ENCODE measurements around the gene DCP2. TPM values are rescaled to one million over a fixed set of nuclear protein-coding genes. Genes with fewer than 3 reads are reported as not detected.
A peak's percentile ranks its signal among the peaks of the same experiment; 100 is the strongest.

DCP2 gene
- total and polyA plus RNA-seq, 4 donors = 9.5 to 91.5 (median 29.5) TPM

DNA sequence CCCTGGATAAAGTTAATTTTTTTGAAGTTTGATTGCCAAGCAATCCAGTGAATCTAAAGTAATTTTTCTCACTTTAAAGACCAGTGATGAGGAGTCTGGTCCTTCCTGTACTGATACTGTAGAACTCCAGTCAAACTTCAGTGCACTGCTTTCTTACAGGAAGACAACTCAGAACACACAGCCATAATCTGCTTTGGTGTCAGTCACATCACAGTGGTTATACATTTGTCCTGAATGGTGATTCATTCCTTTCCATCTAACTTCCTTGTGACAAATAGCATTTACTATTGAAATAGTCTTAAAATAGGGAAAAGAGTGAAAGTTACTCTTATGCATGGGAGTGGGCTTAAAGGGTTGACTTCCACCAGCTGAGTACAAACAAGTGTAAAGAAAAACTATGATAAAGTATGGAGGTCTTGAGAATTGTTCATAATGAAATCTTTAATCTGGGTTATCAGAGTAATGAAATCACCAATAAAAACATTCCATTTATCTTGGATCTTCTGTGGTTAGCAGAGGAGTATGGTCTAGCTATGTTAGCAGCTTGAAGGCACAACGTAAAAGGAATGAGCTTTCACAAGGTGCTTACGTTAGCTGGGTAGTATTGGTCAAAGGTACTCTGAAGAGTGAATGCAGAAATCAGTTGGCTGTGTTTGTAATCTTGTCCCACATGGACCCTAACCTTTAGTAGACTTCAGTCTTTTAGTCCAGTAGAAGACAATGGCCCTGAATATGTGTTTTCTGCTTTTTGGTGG lies 41.5 kb downstream of the DCP2 start:
- H3K4me1 ChIP-seq (ENCODE audit: control insufficient read depth in 5 of 5, insufficient read depth in 5 of 5, low read length in 5 of 5) = peaks cover 0 to 4% (median 0%) of the 10 kb centered on the region in 5 donors
- no peak overlapping the region for H3K4me3 ChIP-seq
- no peak overlapping the region for H3K27ac ChIP-seq (ENCODE audit: low read depth in 1 of 2, low read length in 1 of 2)
- no peaks in the 10 kb centered on the region for H3K27me3 ChIP-seq (ENCODE audit: control insufficient read depth in 3 of 3, insufficient read depth in 3 of 3, low read length in 2 of 3)
- H3K9ac ChIP-seq (ENCODE audit: insufficient read depth in 1 of 2, low read length in 2 of 2) = no peak overlapping the region
- WGBS, 2 donors = 90 to 95% methylated on average over 2 of the region's 2 CpGs
- no peak for TF ChIP-seq CTCF (IDR thresholded peaks at IDR 0.05; ENCODE audit: control extremely low read depth, extremely low read depth)
- no peaks in the 10 kb centered on the region for H3K9me3 ChIP-seq (ENCODE audit: control insufficient read depth in 4 of 4, insufficient read depth in 3 of 4, low read length in 3 of 4)
- no peak for ATAC-seq (ENCODE audit: insufficient read depth, low FRiP score)
- peaks cover 3 to 25% (median 12%) of the 10 kb centered on the region in 4 donors for H3K36me3 ChIP-seq (ENCODE audit: control insufficient read depth in 4 of 4, insufficient read depth in 4 of 4, low read length in 4 of 4)
- DNase-seq = no peak

DNA sequence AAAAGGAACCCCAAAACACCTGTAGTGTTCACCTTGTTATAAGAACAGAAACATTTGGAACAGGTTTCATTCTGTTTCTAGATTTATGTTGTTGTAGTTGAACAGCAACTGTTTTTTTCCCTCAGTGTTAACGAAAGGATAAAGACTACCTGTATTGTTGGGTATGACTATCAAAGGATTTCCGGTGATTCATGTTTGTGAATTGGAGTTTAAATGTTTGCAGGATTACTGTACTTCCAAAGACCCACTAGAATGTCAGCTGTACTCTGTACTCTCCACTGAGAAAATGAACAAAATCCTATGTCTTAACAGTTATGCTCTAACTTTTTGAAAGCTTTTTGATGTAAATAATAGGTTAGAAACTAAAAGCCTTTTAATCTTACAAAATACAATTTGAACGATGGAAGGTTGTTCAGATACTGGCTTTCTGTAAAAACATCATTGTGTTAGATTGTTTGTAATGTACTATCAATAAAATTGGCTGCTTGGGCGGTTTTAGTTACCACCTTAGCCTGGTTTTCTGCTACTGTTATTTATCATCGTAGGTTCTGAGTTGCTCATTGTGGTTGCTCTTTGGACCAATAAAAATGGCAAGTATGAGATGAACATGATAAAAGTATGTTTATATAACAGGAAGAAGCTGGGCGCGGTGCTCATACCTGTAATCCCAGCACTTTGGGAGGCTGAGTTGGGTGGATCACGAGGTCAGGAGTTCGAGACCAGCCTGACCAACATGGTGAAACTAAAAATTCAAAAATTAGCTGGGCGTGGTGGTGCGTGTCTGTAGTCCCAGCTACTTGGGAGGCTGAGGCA lies 44.1 kb downstream of the DCP2 start:
- DNase-seq (no peak), ATAC-seq (ENCODE audit: insufficient read depth, low FRiP score) (no peak)
- Histone ChIP-seq H3K4me1 (ENCODE audit: control insufficient read depth in 5 of 5, insufficient read depth in 5 of 5, low read length in 5 of 5) (peaks cover 0 to 18% (median 2%) of the 10 kb centered on the region in 5 donors), H3K9ac (ENCODE audit: insufficient read depth in 1 of 2, low read length in 2 of 2) (no peak overlapping the region), H3K9me3 (ENCODE audit: control insufficient read depth in 4 of 4, insufficient read depth in 3 of 4, low read length in 3 of 4) (no peaks in the 10 kb centered on the region), H3K27me3 (ENCODE audit: control insufficient read depth in 3 of 3, insufficient read depth in 3 of 3, low read length in 2 of 3) (no peaks in the 10 kb centered on the region), H3K4me3 (no peak overlapping the region), H3K36me3 (ENCODE audit: control insufficient read depth in 4 of 4, insufficient read depth in 4 of 4, low read length in 4 of 4) (peaks cover 4 to 9% (median 5%) of the 10 kb centered on the region in 4 donors), H3K27ac (ENCODE audit: low read depth in 1 of 2, low read length in 1 of 2) (no peak overlapping the region)
- 89 to 93% methylated on average over 11 of the region's 11 CpGs for WGBS, 2 donors
- no peak for TF ChIP-seq CTCF (IDR thresholded peaks at IDR 0.05; ENCODE audit: control extremely low read depth, extremely low read depth)

DNA sequence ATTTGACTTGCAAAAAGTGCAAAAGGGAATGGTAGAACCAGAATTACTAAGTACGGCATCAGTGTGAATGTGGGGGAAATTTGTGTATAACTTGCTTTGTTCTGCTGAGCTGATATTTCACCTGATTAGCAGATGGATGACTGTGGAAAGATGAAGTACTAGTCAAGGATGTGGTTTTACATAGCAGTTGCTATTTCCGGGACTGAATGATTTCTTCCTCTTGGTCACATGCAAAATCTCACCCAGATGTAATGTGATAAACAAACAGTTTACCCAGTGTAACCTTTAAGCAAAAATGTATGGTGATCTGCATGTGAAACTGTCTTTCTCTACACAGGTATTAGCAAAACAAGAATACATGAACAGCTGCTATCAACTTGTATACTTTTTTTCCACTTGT lies 46.1 kb downstream of the DCP2 start:
- peaks cover 8 to 21% (median 12%) of the 10 kb centered on the region in 4 donors for H3K36me3 ChIP-seq (ENCODE audit: control insufficient read depth in 4 of 4, insufficient read depth in 4 of 4, low read length in 4 of 4)
- peak; percentile 19 for ATAC-seq (ENCODE audit: insufficient read depth, low FRiP score)
- H3K9ac ChIP-seq (ENCODE audit: insufficient read depth in 1 of 2, low read length in 2 of 2) = peak overlapping the region in 1 of 2 donors; percentile 14
- no peak overlapping the region for H3K27ac ChIP-seq (ENCODE audit: low read depth in 1 of 2, low read length in 1 of 2)
- H3K9me3 ChIP-seq (ENCODE audit: control insufficient read depth in 4 of 4, insufficient read depth in 3 of 4, low read length in 3 of 4) = no peaks in the 10 kb centered on the region
- 14 to 30% methylated on average over 2 of the region's 2 CpGs for WGBS, 2 donors
- no peak for TF ChIP-seq CTCF (IDR thresholded peaks at IDR 0.05; ENCODE audit: control extremely low read depth, extremely low read depth)
- H3K27me3 ChIP-seq (ENCODE audit: control insufficient read depth in 3 of 3, insufficient read depth in 3 of 3, low read length in 2 of 3) = no peaks in the 10 kb centered on the region
- peak in 1 of 3 donors; percentile 17 for DNase-seq
- H3K4me3 ChIP-seq = no peak overlapping the region
- peaks cover 0 to 18% (median 4%) of the 10 kb centered on the region in 5 donors for H3K4me1 ChIP-seq (ENCODE audit: control insufficient read depth in 5 of 5, insufficient read depth in 5 of 5, low read length in 5 of 5)

Measured in lung (tissue), 12 donors.